ENCODE data around the gene COMMD2. TPM values are rescaled to one million over a fixed set of nuclear protein-coding genes. Genes with fewer than 3 reads are reported as not detected.

The COMMD2 gene
- total RNA-seq, 2 donors from 2014 or later = 20.1 to 23.3 TPM

- ATAC-seq (replicated peaks) = peak; percentile 76
- Mint-ChIP-seq H3K27ac (peak overlapping the region; percentile 86), H3K36me3 (ENCODE audit: low read depth) (no peaks in the 10 kb centered on the region), H3K9me3 (peaks cover 5% of the 10 kb centered on the region), H3K4me1 (peaks cover 12% of the 10 kb centered on the region), H3K27me3 (no peaks in the 10 kb centered on the region), H3K4me3 (peak overlapping the region; percentile 66)
These were observed 49.4 kb downstream of the COMMD2 start for GRCh38 chr3:149702691-149703441.

- ATAC-seq (replicated peaks) = peak; percentile 85
- Mint-ChIP-seq H3K4me3 (peak overlapping the region; percentile 66), H3K27me3 (no peaks in the 10 kb centered on the region), H3K4me1 (peaks cover 12% of the 10 kb centered on the region), H3K27ac (peak overlapping the region; percentile 86), H3K9me3 (peaks cover 5% of the 10 kb centered on the region), H3K36me3 (ENCODE audit: low read depth) (no peaks in the 10 kb centered on the region)
These were observed 50.3 kb downstream of the COMMD2 start for GRCh38 chr3:149701977-149702350.

- Mint-ChIP-seq H3K4me1 (peaks cover 12% of the 10 kb centered on the region), H3K36me3 (ENCODE audit: low read depth) (no peaks in the 10 kb centered on the region), H3K4me3 (peak overlapping the region; percentile 66), H3K27ac (peak overlapping the region; percentile 86), H3K27me3 (no peaks in the 10 kb centered on the region), H3K9me3 (peaks cover 5% of the 10 kb centered on the region)
- ATAC-seq (replicated peaks) = peak; percentile 69
These were observed 50.9 kb downstream of the COMMD2 start for GRCh38 chr3:149701206-149701976.

Other genes with a start within 250 kb of the COMMD2 start
- 1 to 10 TPM; 1.8 to 2.8 TPM for gene WWTR1, start 94.5 kb downstream of the COMMD2 start, total RNA-seq
- not detected for gene ANKUB1, start 40.1 kb upstream of the COMMD2 start, total RNA-seq
- gene RNF13, start 60.7 kb upstream of the COMMD2 start, total RNA-seq = 10 to 100 TPM; 35.3 to 38.6 TPM
- 1 to 10 TPM; 1.8 to 2.0 TPM for gene PFN2, start 218.4 kb upstream of the COMMD2 start, total RNA-seq